WTC11 (cell line): ENCODE measurements around the gene CTNNBIP1. TPM values are rescaled to one million over a fixed set of nuclear protein-coding genes. Genes with fewer than 3 reads are reported as not detected.

Experiments
- ATAC-seq: fragments of 200-7000 bp; cut with Tn5 transposase; 2 replicates; pipeline ENCODE4 v1.10.0; 2021; ENCODE audit warnings: mild to moderate bottlenecking, moderate library complexity
- CTCF ChIA-PET: fragments of 300-600 bp; sonication (Branson Sonifier 250); formaldehyde crosslinking; loops from one replicate; lab custom pipeline; 2021; ENCODE audit warnings: antibody characterized with exemption; lab: Charles Lee
- POLR2A ChIA-PET: fragments of 350-600 bp; sonication (Branson Sonifier 250); formaldehyde crosslinking; loops from one replicate; lab custom pipeline; 2021; ENCODE audit warnings: antibody characterized with exemption; lab: Charles Lee
- DNase-seq: peaks from one replicate; pipeline ENCODE4 v3.0.0; 2021; ENCODE audit warnings: low spot score
- H3K27ac Mint-ChIP-seq: 2 replicates; pipeline ENCODE4 v1.8.0; 2021; ENCODE audit warnings: mixed read lengths
- H3K27me3 Mint-ChIP-seq: 2 replicates; pipeline ENCODE4 v1.8.0; 2021; ENCODE audit warnings: low read depth, mild to moderate bottlenecking, moderate library complexity, mixed read lengths
- H3K36me3 Mint-ChIP-seq: 2 replicates; pipeline ENCODE4 v1.8.0; 2021; ENCODE audit warnings: mixed read lengths
- H3K4me1 Mint-ChIP-seq: 2 replicates; pipeline ENCODE4 v1.8.0; 2022; ENCODE audit warnings: mixed read lengths
- H3K4me3 Mint-ChIP-seq: 2 replicates; pipeline ENCODE4 v1.8.0; 2021; ENCODE audit warnings: mild to moderate bottlenecking, moderate library complexity, mixed read lengths
- H3K9me3 Mint-ChIP-seq: 2 replicates; pipeline ENCODE4 v1.8.0; 2021; ENCODE audit warnings: mixed read lengths
- AR ChIP-seq: fragments of 250-450 bp; sonication (Bioruptor Pico); IDR thresholded peaks from 2 replicates; pipeline ENCODE4 v1.9.0; 2021; ENCODE audit warnings: mild to moderate bottlenecking
- ARID4B ChIP-seq: sonication (generic); formaldehyde crosslinking; IDR thresholded peaks from 2 replicates; pipeline ENCODE4 v1.8.0; 2023; ENCODE audit warnings: missing genetic modification reagents, mild to moderate bottlenecking, borderline replicate concordance
- ATF6 ChIP-seq: sonication (generic); formaldehyde crosslinking; IDR thresholded peaks from 2 replicates; pipeline ENCODE4 v1.8.1; 2023; ENCODE audit warnings: mild to moderate bottlenecking, missing genetic modification reagents
- CREM ChIP-seq: sonication (generic); formaldehyde crosslinking; IDR thresholded peaks from 2 replicates; pipeline ENCODE4 v1.8.1; 2022; ENCODE audit warnings: mild to moderate bottlenecking, missing genetic modification reagents, moderate library complexity
- E2F4 ChIP-seq: sonication (generic); formaldehyde crosslinking; IDR thresholded peaks from 2 replicates; pipeline ENCODE4 v1.8.1; 2022; ENCODE audit warnings: low read depth, mild to moderate bottlenecking, moderate library complexity, missing genetic modification reagents, borderline replicate concordance
- ELF4 ChIP-seq: sonication (generic); formaldehyde crosslinking; IDR thresholded peaks from 2 replicates; pipeline ENCODE4 v1.8.1; 2022; ENCODE audit warnings: low read depth, mild to moderate bottlenecking, moderate library complexity, missing genetic modification reagents
- FOXK1 ChIP-seq: sonication (generic); formaldehyde crosslinking; IDR thresholded peaks from 2 replicates; pipeline ENCODE4 v1.8.0; 2022; ENCODE audit warnings: mild to moderate bottlenecking, moderate library complexity, missing genetic modification reagents
- IRF1 ChIP-seq: sonication (generic); formaldehyde crosslinking; IDR thresholded peaks from 2 replicates; pipeline ENCODE4 v1.8.0; 2023; ENCODE audit warnings: missing genetic modification reagents
- MYBL2 ChIP-seq: sonication (generic); formaldehyde crosslinking; IDR thresholded peaks from 2 replicates; pipeline ENCODE4 v1.8.1; 2023; ENCODE audit warnings: mild to moderate bottlenecking, moderate library complexity, missing genetic modification reagents
- NFATC4 ChIP-seq: fragments of 250-450 bp; sonication (Bioruptor Pico); IDR thresholded peaks from 2 replicates; pipeline ENCODE4 v1.9.0; 2021; ENCODE audit warnings: mild to moderate bottlenecking
- NR2C2 ChIP-seq: sonication (generic); formaldehyde crosslinking; IDR thresholded peaks from 2 replicates; pipeline ENCODE4 v1.8.0; 2022; ENCODE audit warnings: mild to moderate bottlenecking, missing genetic modification reagents
- OVOL2 ChIP-seq: fragments of 250-450 bp; sonication (Bioruptor Pico); IDR thresholded peaks from 2 replicates; pipeline ENCODE4 v1.9.0; 2021; ENCODE audit warnings: mild to moderate bottlenecking, borderline replicate concordance
- ZBTB21 ChIP-seq: sonication (generic); formaldehyde crosslinking; IDR thresholded peaks from 2 replicates; pipeline ENCODE4 v1.8.1; 2023; ENCODE audit warnings: mild to moderate bottlenecking, missing genetic modification reagents, borderline replicate concordance
- ZBTB43 ChIP-seq: sonication (generic); formaldehyde crosslinking; IDR thresholded peaks from 2 replicates; pipeline ENCODE4 v1.8.1; 2023; ENCODE audit warnings: mild to moderate bottlenecking, missing genetic modification reagents
- ZNF232 ChIP-seq: sonication (generic); formaldehyde crosslinking; IDR thresholded peaks from 2 replicates; pipeline ENCODE4 v1.8.0; 2022; ENCODE audit warnings: mild to moderate bottlenecking, missing genetic modification reagents
- ZNF396 ChIP-seq: fragments of 250-450 bp; sonication (Bioruptor Pico); IDR thresholded peaks from 2 replicates; pipeline ENCODE4 v1.8.0; 2021; ENCODE audit warnings: mild to moderate bottlenecking, moderate library complexity, borderline replicate concordance
- ZNF416 ChIP-seq: fragments of 250-450 bp; sonication (Bioruptor Pico); IDR thresholded peaks from 2 replicates; pipeline ENCODE4 v1.9.0; 2021; ENCODE audit warnings: mild to moderate bottlenecking, inconsistent platforms
- ZNF423 ChIP-seq: fragments of 250-450 bp; sonication (Bioruptor Pico); IDR thresholded peaks from 2 replicates; pipeline ENCODE4 v2.1.2; 2022; ENCODE audit warnings: mild to moderate bottlenecking, moderate library complexity
- ZNF532 ChIP-seq: fragments of 250-450 bp; sonication (Bioruptor Pico); IDR thresholded peaks from 2 replicates; pipeline ENCODE4 v1.9.0; 2021; ENCODE audit warnings: mild to moderate bottlenecking, borderline replicate concordance
- total RNA-seq: library from RNA; stranded (reverse); gene quantifications from 3 replicates; pipeline ENCODE4 v1.2.3, GENCODE V29; 2021

CTNNBIP1 gene
- total RNA-seq, 1 experiment from 2014 or later = 58.2 TPM

GRCh38 chr1:9873992-9874391, 36.1 kb downstream of the CTNNBIP1 start (continued):
- TF ChIP-seq ARID4B (CRISPR knock-in tag) = no peak
- no peak for TF ChIP-seq ZNF232
- no peak for TF ChIP-seq ZNF532 (CRISPR knock-in tag)
- no peak for TF ChIP-seq ELF4 (CRISPR knock-in tag)
- no peak for TF ChIP-seq ATF6 (CRISPR knock-in tag)
- TF ChIP-seq ZNF396 (CRISPR knock-in tag) = no peak

GRCh38 chr1:9873385-9873784, 36.7 kb downstream of the CTNNBIP1 start:
- no peak overlapping the region for H3K27ac Mint-ChIP-seq
- H3K4me3 Mint-ChIP-seq = no peak overlapping the region
- H3K36me3 Mint-ChIP-seq = no peaks in the 10 kb centered on the region
- CTCF ChIA-PET = interaction anchor here (1.2 to 3.3 kb wide), 4 partner anchors 13 to 337 kb away, joined by 3 to 21 read pairs (median 4); partner anchors contain the start of gene KIF1B
- H3K9me3 Mint-ChIP-seq = no peaks in the 10 kb centered on the region
- no peaks in the 10 kb centered on the region for H3K27me3 Mint-ChIP-seq
- DNase-seq (no peak), ATAC-seq (no peak)
- H3K4me1 Mint-ChIP-seq = peaks cover 10% of the 10 kb centered on the region
- POLR2A ChIA-PET = interaction anchor here (0.5 kb wide), 1 partner anchor 21 kb away, joined by 3 read pairs; no protein-coding TSS in a partner anchor
- TF ChIP-seq NR2C2 (CRISPR knock-in tag) = no peak
- TF ChIP-seq NFATC4 = no peak
- TF ChIP-seq CREM (CRISPR knock-in tag) = no peak
- TF ChIP-seq ZBTB21 (CRISPR knock-in tag) = no peak
- TF ChIP-seq ZNF416 (CRISPR knock-in tag) = no peak
- no peak for TF ChIP-seq ZNF423 (CRISPR knock-in tag)
- no peak for TF ChIP-seq E2F4
- no peak for TF ChIP-seq ZBTB43
- no peak for TF ChIP-seq OVOL2
- TF ChIP-seq IRF1 (CRISPR knock-in tag) = no peak
- no peak for TF ChIP-seq FOXK1
- TF ChIP-seq AR (CRISPR knock-in tag) = no peak
- TF ChIP-seq MYBL2 (CRISPR knock-in tag) = no peak
